Colonic mucosa (tissue), 4 donors: ENCODE data around the gene WDR93. TPM values are rescaled to one million over a fixed set of nuclear protein-coding genes. Genes with fewer than 3 reads are reported as not detected.

Experiments used
- DNase-seq: peaks from one replicate; pipeline ENCODE4 v3.0.0-alpha.2; 2020
- H3K27ac ChIP-seq: fragments of 200-600 bp; one replicate; pipeline ENCODE4 v1.8.0; 2021
- H3K27me3 ChIP-seq: fragments of 200-600 bp; one replicate; pipeline ENCODE4 v1.8.0; 2021
- H3K36me3 ChIP-seq: fragments of 200-600 bp; one replicate; pipeline ENCODE4 v1.8.0; 2021
- H3K4me1 ChIP-seq: fragments of 200-600 bp; one replicate; pipeline ENCODE4 v1.8.0; 2021; ENCODE audit warnings: mild to moderate bottlenecking
- H3K4me3 ChIP-seq: fragments of 200-600 bp; one replicate; pipeline ENCODE4 v1.8.0; 2021
- H3K9ac ChIP-seq, 2 donors: one replicate each; pipeline ENCODE4 v1.7.0; 2013; ENCODE audit warnings: control low read depth in 2 of 2, low read depth in 2 of 2, low read length in 2 of 2
- H3K9me3 ChIP-seq: fragments of 200-600 bp; one replicate; pipeline ENCODE4 v1.8.0; 2021
- intact Hi-C: fragments of 100-400 bp; cut with DNase I; formaldehyde crosslinking; loops from one replicate; pipeline ENCODE4 v1.14.1; 2022
- total RNA-seq, 2 donors: library from RNA; stranded (reverse); fragmentation: NEBNext Ultra II Directional in 1 of 2; extraction: Animal tissue kit (Norgen Biotek cat#: 25700) in 1 of 2; gene quantifications; one replicate each; pipeline ENCODE4 v1.2.1, GENCODE V29; 2021
- TF ChIP-seq, protein P1 (sequence below): fragments of 200-600 bp; IDR thresholded peaks from one replicate; pipeline ENCODE4 v1.8.0; 2022; ENCODE audit warnings: antibody characterized with exemption, mild to moderate bottlenecking
- donor health status: healthy.
- donor health status: DM: no; HTN: no; CAD: no.
- donor health status: DM: no; HTN: no; CAD: no.

The WDR93 gene
- total RNA-seq, 2 donors from 2014 or later = 0.13 TPM; not detected in 1

DNA sequence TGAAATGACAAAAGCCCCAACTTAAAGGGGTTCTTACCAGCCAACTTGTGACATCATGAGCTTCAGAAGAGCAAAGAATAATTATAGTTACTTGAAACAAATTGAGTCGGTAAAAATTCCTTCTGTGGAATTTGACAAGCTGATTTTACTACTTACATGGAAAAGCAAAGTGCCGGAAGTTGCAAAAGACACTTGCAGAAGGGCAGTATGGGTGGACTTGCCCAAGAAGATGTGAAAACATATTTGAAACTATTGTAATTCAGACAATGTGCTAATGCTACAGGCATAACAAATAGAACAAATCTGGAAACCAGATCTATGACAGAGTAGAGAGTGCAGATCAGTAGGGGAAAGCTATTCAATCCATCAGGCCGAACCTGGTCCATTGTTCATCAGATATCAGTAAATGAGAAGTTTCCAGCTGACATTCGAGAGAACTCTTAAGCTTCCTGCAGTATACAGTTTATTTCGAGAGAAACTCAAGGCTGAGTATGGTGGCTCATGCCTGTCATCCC is 32.9 kb upstream of the WDR93 start:
- Histone ChIP-seq H3K36me3 (no peaks in the 10 kb centered on the region), H3K27me3 (peaks cover 12% of the 10 kb centered on the region), H3K9ac (no peak overlapping the region), H3K9me3 (no peaks in the 10 kb centered on the region), H3K4me1 (peaks cover 3% of the 10 kb centered on the region), H3K4me3 (no peak overlapping the region), H3K27ac (no peak overlapping the region)
- TF ChIP-seq, protein P1, sequence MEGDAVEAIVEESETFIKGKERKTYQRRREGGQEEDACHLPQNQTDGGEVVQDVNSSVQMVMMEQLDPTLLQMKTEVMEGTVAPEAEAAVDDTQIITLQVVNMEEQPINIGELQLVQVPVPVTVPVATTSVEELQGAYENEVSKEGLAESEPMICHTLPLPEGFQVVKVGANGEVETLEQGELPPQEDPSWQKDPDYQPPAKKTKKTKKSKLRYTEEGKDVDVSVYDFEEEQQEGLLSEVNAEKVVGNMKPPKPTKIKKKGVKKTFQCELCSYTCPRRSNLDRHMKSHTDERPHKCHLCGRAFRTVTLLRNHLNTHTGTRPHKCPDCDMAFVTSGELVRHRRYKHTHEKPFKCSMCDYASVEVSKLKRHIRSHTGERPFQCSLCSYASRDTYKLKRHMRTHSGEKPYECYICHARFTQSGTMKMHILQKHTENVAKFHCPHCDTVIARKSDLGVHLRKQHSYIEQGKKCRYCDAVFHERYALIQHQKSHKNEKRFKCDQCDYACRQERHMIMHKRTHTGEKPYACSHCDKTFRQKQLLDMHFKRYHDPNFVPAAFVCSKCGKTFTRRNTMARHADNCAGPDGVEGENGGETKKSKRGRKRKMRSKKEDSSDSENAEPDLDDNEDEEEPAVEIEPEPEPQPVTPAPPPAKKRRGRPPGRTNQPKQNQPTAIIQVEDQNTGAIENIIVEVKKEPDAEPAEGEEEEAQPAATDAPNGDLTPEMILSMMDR = no peak
- no peak for DNase-seq
- intact Hi-C loops = no loop called here

DNA sequence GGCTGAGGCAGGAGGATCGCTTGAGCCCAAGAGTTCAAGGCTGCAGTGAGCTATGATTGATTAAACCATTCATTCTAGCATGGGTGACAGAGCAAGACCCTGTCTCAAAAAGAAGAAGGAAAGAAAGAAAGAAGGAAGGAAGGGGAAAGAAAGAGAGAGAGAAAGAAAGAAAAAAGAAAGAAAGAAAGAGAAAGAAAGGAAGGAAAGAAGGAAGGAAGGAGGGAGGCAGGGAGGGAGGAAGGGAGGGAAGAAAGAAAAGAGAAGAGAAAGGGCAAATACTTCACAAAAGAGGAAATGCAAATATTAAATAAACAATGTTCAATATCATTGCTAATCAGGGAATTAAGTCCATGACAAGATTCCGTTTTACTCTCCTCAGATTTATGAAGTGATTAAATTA is 31.3 kb upstream of the WDR93 start:
- H3K9ac ChIP-seq = no peak overlapping the region
- H3K4me3 ChIP-seq = no peak overlapping the region
- intact Hi-C loops = no loop called here
- peaks cover 3% of the 10 kb centered on the region for H3K4me1 ChIP-seq
- TF ChIP-seq, protein P1 = no peak
- H3K27ac ChIP-seq = no peak overlapping the region
- no peak for DNase-seq
- no peaks in the 10 kb centered on the region for H3K9me3 ChIP-seq
- H3K36me3 ChIP-seq = no peaks in the 10 kb centered on the region
- peaks cover 12% of the 10 kb centered on the region for H3K27me3 ChIP-seq

DNA sequence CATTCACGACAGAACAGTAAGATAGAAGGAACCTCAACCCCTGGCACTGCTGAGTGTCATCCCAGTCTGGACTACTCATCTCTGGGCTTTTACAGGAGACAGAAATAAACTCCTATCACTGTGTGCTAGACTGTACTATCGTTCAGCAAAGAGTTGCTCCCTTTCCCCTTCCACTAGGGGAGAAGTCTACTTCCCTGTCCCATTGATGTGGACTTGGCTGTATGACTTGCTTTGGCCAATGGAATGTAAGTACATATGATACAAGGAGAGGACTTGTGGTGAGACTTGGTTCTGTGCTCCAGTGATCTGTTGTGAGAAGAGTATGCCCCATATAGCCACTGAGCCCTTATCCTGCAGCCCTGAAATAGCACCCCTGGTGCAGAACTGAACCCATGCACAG is 30.1 kb upstream of the WDR93 start:
- Histone ChIP-seq H3K9me3 (no peaks in the 10 kb centered on the region), H3K9ac (no peak overlapping the region), H3K4me3 (no peak overlapping the region), H3K4me1 (no peaks in the 10 kb centered on the region), H3K27ac (no peak overlapping the region), H3K27me3 (peaks cover 1% of the 10 kb centered on the region), H3K36me3 (no peaks in the 10 kb centered on the region)
- intact Hi-C loops = no loop called here
- TF ChIP-seq, protein P1 = no peak
- DNase-seq = no peak

DNA sequence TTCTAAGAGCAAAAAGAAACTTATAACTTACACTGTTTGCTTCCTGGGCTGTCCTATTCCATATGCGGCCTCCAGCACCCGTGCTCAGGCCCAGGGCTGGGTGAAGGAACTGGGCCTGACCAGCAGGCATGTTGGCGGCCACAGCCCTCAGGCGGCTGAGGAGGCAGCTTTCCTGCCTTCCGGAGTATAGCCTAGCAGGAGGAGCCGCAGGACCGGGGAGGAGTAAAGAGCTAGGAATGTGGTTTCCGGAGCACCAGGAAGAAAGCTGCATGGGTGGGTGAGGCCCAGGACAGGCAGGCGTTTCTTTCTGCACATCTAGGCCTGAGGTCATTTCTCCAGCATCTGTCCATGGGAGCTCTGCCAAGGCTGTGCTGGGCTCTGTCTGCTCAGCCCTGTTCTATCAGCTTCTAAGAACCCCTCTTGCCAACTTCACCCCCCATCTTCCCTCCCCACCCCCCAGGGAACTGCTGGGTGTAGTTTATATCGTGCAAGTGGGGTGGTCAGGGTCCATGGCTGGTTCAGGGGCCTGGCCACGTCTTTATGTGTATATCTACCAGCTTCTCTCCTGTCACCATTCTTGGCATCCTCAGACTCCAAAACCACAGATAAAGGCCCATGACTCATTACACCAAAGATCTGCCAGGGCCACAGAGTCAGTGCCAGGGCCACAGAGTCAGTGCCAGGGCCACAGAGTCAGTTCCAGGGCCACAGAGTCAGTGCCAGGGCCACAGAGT is 27.6 kb upstream of the WDR93 start:
- peak overlapping the region; percentile 1 to 70 for H3K9ac ChIP-seq
- TF ChIP-seq, protein P1 = no peak

DNA sequence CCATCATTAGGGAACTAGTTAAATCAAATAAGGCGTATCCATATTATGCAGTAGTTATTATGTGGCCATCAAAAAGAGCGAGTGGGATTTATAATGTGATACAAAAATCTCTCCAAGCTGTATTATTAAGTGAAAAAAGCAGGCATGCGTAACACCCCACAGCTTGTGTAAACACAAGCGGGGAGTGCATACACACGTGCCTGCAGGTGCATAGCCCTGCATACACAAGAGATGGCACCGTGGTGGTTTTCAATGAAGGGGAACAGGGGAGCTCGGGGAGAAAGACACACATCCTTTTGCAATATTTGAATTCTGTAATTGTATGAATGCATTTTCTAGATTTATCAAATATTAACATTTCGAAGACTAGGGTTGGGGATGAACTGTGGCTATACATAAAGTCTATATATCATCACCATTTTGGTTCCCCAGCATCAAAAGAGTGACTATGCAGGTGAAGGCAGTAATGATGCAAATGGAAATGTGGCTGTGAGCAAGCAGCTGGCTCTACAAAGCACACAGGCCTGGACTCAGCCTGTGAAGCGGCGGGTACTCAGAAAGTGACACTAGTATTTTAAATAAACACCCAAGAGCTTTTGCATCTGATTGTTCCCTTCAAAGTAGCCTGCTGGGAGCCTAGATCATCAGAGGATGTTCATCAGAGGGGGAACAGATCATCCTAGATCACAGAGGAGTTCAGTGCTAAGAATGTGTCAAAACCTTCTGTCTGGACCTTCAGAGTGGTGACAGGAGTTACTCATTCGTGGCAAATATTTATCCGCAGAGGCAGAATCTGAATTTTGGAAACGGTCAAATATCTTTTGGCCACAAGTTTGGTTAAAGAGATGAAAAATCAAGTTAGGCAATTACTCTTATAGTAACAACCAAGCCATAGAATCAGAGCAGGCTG is 25.9 kb upstream of the WDR93 start:
- TF ChIP-seq, protein P1 = no peak
- Histone ChIP-seq H3K27me3 (no peaks in the 10 kb centered on the region), H3K36me3 (no peaks in the 10 kb centered on the region), H3K27ac (no peak overlapping the region), H3K9ac (peak overlapping the region; percentile 40 to 83), H3K4me3 (peak overlapping the region; percentile 30), H3K4me1 (no peaks in the 10 kb centered on the region), H3K9me3 (no peaks in the 10 kb centered on the region)
- intact Hi-C loops = no loop called here
- no peak for DNase-seq

More for the DNA sequence above, 27.6 kb upstream of the WDR93 start:
- Histone ChIP-seq H3K4me1 (no peaks in the 10 kb centered on the region), H3K4me3 (no peak overlapping the region), H3K36me3 (no peaks in the 10 kb centered on the region), H3K9me3 (no peaks in the 10 kb centered on the region), H3K27ac (peak overlapping the region; percentile 79), H3K27me3 (no peaks in the 10 kb centered on the region)
- intact Hi-C loops = no loop called here
- DNase-seq = peak; percentile 83
